DND-41 (cell line): ENCODE measurements around the gene SLAIN2.

Experiments used
- ATAC-seq: fragments of 200-7000 bp; cut with Tn5 transposase; 3 replicates; pipeline ENCODE4 v1.9.1; 2021; ENCODE audit warnings: low read depth; ENCODE audit not compliant: insufficient read depth
- DNase-seq: peaks from one replicate; pipeline ENCODE4 v3.0.0-alpha.2; 2020
- H2AFZ ChIP-seq: 2 replicates; pipeline ENCODE4 v1.6.0; 2012; ENCODE audit warnings: low read depth, low read length
- H3K27ac ChIP-seq: 2 replicates; pipeline ENCODE4 v1.5.1; 2012; ENCODE audit warnings: low read length, inconsistent platforms
- H3K27me3 ChIP-seq: fragments of 200-600 bp; sonication (generic); 2 replicates; pipeline ENCODE4 v1.6.0; 2012; ENCODE audit warnings: low read length, mild to moderate bottlenecking, inconsistent platforms; ENCODE audit not compliant: insufficient read depth, poor library complexity
- H3K36me3 ChIP-seq: 2 replicates; pipeline ENCODE4 v1.5.1; 2012; ENCODE audit warnings: low read length, inconsistent platforms; ENCODE audit not compliant: insufficient read depth
- H3K4me1 ChIP-seq: 2 replicates; pipeline ENCODE4 v1.5.1; 2012; ENCODE audit warnings: mild to moderate bottlenecking, low read length; ENCODE audit not compliant: insufficient read depth
- H3K4me2 ChIP-seq: 2 replicates; pipeline ENCODE4 v1.6.0; 2012; ENCODE audit warnings: mild to moderate bottlenecking, moderate library complexity, low read length, inconsistent platforms; ENCODE audit not compliant: insufficient read depth
- H3K4me3 ChIP-seq, 2 experiments: fragments of 200-600 bp in 1 of 2; shearing (Covaris generic) in 1 of 2; 2 replicates each; pipeline ENCODE4 v1.5.1; 2012 to 2016; ENCODE audit warnings: inconsistent platforms in 2 of 2, low read length in 2 of 2, mild to moderate bottlenecking in 2 of 2, low read depth in 1 of 2, moderate library complexity in 1 of 2
- H3K79me2 ChIP-seq: 2 replicates; pipeline ENCODE4 v1.6.0; 2012; ENCODE audit warnings: low read length, inconsistent platforms; ENCODE audit not compliant: insufficient read depth
- H3K9ac ChIP-seq: 2 replicates; pipeline ENCODE4 v1.6.0; 2012; ENCODE audit warnings: low read depth, mild to moderate bottlenecking, inconsistent platforms, low read length, moderate library complexity
- H3K9me3 ChIP-seq: 2 replicates; pipeline ENCODE4 v1.5.1; 2012; ENCODE audit warnings: low read length, moderate library complexity, mild to moderate bottlenecking, inconsistent platforms; ENCODE audit not compliant: insufficient read depth, severe bottlenecking
- H4K20me1 ChIP-seq: 2 replicates; pipeline ENCODE4 v1.6.0; 2012; ENCODE audit warnings: low read length; ENCODE audit not compliant: insufficient read depth
- EZH2 ChIP-seq: IDR thresholded peaks from 3 replicates; pipeline ENCODE4 v1.6.1; 2012; ENCODE audit warnings: borderline replicate concordance, low read depth, mild to moderate bottlenecking, moderate library complexity, low read length, inconsistent platforms; ENCODE audit not compliant: severe bottlenecking
- TF ChIP-seq, protein P1 (sequence below): IDR thresholded peaks from 2 replicates; pipeline ENCODE4 v1.5.1; 2012; ENCODE audit warnings: borderline replicate concordance, low read length, moderate library complexity, mild to moderate bottlenecking; ENCODE audit not compliant: poor library complexity, severe bottlenecking; ENCODE audit errors: extremely low read depth

Gene SLAIN2

DNA sequence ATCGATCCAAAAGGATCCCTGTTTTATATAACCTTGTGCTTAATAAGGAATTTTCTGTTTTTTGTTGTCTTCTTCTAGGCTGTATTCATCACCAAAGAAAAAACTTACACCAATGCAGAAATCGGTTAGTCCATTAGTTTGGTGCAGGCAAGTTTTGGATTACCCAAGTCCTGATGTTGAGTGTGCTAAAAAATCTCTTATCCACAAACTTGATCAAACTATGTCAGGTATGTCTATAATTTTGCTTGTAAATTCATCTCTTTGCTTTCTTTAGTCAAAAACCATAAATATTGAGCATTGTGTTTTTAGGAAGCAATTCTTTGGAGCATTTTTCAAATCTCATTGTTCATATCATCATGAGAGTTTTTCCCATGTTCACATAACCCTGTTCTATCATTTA, 28.4 kb downstream of the SLAIN2 start:
- peaks cover 4% of the 10 kb centered on the region; the same call in 1 of the 2 replicates for H4K20me1 ChIP-seq
- no peaks in the 10 kb centered on the region for H3K27me3 ChIP-seq
- TF ChIP-seq, protein P1, sequence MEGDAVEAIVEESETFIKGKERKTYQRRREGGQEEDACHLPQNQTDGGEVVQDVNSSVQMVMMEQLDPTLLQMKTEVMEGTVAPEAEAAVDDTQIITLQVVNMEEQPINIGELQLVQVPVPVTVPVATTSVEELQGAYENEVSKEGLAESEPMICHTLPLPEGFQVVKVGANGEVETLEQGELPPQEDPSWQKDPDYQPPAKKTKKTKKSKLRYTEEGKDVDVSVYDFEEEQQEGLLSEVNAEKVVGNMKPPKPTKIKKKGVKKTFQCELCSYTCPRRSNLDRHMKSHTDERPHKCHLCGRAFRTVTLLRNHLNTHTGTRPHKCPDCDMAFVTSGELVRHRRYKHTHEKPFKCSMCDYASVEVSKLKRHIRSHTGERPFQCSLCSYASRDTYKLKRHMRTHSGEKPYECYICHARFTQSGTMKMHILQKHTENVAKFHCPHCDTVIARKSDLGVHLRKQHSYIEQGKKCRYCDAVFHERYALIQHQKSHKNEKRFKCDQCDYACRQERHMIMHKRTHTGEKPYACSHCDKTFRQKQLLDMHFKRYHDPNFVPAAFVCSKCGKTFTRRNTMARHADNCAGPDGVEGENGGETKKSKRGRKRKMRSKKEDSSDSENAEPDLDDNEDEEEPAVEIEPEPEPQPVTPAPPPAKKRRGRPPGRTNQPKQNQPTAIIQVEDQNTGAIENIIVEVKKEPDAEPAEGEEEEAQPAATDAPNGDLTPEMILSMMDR = no peak
- no peak for TF ChIP-seq EZH2
- ATAC-seq (no peak), DNase-seq (no peak)
- H3K79me2 ChIP-seq = peaks cover 66% of the 10 kb centered on the region
- no peaks in the 10 kb centered on the region for H3K4me1 ChIP-seq
- peaks cover 13% of the 10 kb centered on the region for H3K36me3 ChIP-seq
- no peaks in the 10 kb centered on the region for H3K9me3 ChIP-seq
- no peak overlapping the region for H3K4me3 ChIP-seq
- H3K27ac ChIP-seq = no peak overlapping the region
- no peak overlapping the region for H2AFZ ChIP-seq
- H3K9ac ChIP-seq = no peak overlapping the region
- H3K4me2 ChIP-seq = no peak overlapping the region

DNA sequence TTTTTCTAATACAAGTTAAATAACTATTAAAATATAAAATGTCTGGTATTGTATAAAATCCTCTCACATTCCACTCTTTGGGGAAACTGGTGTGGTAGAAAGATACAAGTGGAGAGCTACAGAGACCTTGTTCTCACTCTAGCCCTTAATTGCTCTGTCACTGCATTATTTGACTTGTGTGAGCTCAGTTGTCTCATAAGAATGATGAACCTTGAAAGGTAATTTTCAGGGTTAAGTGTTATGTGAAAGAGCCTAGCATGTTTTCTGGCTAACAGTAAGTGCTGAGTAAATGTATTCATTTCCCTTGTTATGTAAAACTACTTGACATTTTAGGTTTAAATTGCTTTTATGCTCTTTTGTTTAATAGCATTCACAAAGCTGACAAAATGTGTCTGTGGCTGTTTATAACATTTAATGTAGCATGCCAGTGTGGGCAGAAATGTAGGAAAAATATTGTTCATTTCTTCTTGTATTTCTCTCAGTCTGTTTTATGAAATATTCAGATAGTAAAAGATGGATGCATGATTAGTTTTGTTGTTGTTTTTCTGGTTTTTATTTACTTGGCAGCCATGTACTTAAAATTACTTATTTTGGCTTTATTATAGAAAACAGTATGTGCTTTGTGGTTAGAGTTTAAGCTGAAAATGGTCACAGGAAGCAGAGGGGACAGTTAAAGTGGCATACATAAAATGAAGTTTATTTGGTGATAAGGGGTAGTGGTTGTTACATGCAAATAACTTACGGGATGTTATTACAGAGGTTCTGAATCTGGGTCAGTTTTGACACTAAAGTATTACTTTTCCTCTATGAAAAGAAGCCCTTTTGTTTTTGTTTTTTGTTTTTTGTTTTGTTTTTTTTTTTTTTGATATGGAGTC, 29.2 kb downstream of the SLAIN2 start:
- H4K20me1 ChIP-seq = peaks cover 4% of the 10 kb centered on the region; the same call in 1 of the 2 replicates
- TF ChIP-seq, protein P1 = no peak
- no peak for ATAC-seq
- no peaks in the 10 kb centered on the region for H3K4me1 ChIP-seq
- peaks cover 13% of the 10 kb centered on the region for H3K36me3 ChIP-seq
- no peak overlapping the region for H3K27ac ChIP-seq
- H2AFZ ChIP-seq = no peak overlapping the region
- H3K4me2 ChIP-seq = no peak overlapping the region
- no peak overlapping the region for H3K4me3 ChIP-seq
- H3K27me3 ChIP-seq = no peaks in the 10 kb centered on the region
- no peak overlapping the region for H3K9ac ChIP-seq
- peaks cover 64% of the 10 kb centered on the region for H3K79me2 ChIP-seq
- H3K9me3 ChIP-seq = no peaks in the 10 kb centered on the region
- no peak for DNase-seq

DNA sequence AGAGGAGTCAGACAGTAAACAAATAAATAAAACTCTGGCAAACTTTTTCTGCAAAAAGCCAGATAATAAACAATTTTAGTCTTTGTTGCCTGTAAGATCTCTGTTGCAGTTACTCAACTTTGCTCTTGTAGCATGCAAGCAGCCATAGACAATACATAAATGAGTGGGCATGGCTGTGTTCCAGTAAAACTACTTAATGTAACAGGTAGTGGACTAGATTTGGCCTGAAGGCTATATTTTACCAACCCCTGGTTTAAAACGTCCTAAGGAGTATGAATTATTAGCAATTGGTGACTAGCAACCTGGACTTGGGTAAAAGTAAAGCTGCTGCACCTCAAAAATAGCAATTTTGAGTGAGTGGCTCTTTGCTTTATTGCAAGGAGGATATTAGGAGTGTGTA, 30.9 kb downstream of the SLAIN2 start:
- Histone ChIP-seq H3K9ac (no peak overlapping the region), H3K4me2 (no peak overlapping the region), H3K27ac (no peak overlapping the region), H2AFZ (no peak overlapping the region), H3K9me3 (no peaks in the 10 kb centered on the region), H3K36me3 (peaks cover 13% of the 10 kb centered on the region), H3K27me3 (no peaks in the 10 kb centered on the region), H4K20me1 (peaks cover 2% of the 10 kb centered on the region; the same call in 1 of the 2 replicates), H3K4me3 (no peak overlapping the region), H3K4me1 (no peaks in the 10 kb centered on the region), H3K79me2 (peaks cover 51% of the 10 kb centered on the region)
- DNase-seq = no peak
- TF ChIP-seq, protein P1 = no peak
- TF ChIP-seq EZH2 = no peak
- ATAC-seq = no peak
